ENCODE measurements around the gene CNOT6L. TPM values are rescaled to one million over a fixed set of nuclear protein-coding genes. Genes with fewer than 3 reads are reported as not detected.

The CNOT6L gene
- total RNA-seq, 4 donors from 2014 or later = 21.3 to 41.6 (median 31.5) TPM

GRCh38 chr4:77676842-77677241, 142.3 kb downstream of the CNOT6L start:
- TF ChIP-seq CTCF (IDR thresholded peaks at IDR 0.05) = no peak
- no peak for ATAC-seq (ENCODE audit: low FRiP score)
- DNase-seq (ENCODE audit: low spot score) = no peak

GRCh38 chr4:77671051-77671450, 148.1 kb downstream of the CNOT6L start:
- TF ChIP-seq CTCF (IDR thresholded peaks at IDR 0.05) = no peak
- ATAC-seq (ENCODE audit: low FRiP score) (no peak), DNase-seq (ENCODE audit: low spot score) (no peak)

- no peak for ATAC-seq (ENCODE audit: low FRiP score)
These were observed 149.1 kb downstream of the CNOT6L start for GRCh38 chr4:77669946-77670590.

GRCh38 chr4:77665381-77666069, 153.6 kb downstream of the CNOT6L start:
- DNase-seq (ENCODE audit: low spot score) = no peak
- ATAC-seq (ENCODE audit: low FRiP score) = no peak
- TF ChIP-seq CTCF (IDR thresholded peaks at IDR 0.05) = no peak

More at GRCh38 chr4:77669946-77670590, 149.1 kb downstream of the CNOT6L start:
- DNase-seq (ENCODE audit: low spot score) = no peak
- TF ChIP-seq CTCF (IDR thresholded peaks at IDR 0.05) = no peak

Small RNA genes lying within 50 kb of the gene (small RNA-seq; reads per million reads assigned to genes)
- gene AC112225.1 = not detected
- not detected for gene RF00612

Other genes with a start within 250 kb of the CNOT6L start
- gene CXCL13, start 213.5 kb downstream of the CNOT6L start, total RNA-seq = under 1 TPM in 1 of 4 donors, not detected in 3; 0.79 TPM
- gene MRPL1, start 43.5 kb upstream of the CNOT6L start, total RNA-seq = 10 to 100 TPM; 17.1 to 20.5 (median 18.7) TPM
- 10 to 100 TPM in 2 of 4 donors, 1 to 10 TPM in 1, under 1 TPM in 1; 0.47 to 40.5 (median 7.7) TPM for gene FRAS1, start 238.0 kb upstream of the CNOT6L start, total RNA-seq